Progenitor cell of endocrine pancreas (in vitro differentiated cells): ENCODE measurements around the gene SLC6A2. TPM values are rescaled to one million over a fixed set of nuclear protein-coding genes. Genes with fewer than 3 reads are reported as not detected.

Experiments used
- DNase-seq: peaks from one replicate; pipeline ENCODE4 v3.0.0; 2021; ENCODE audit warnings: low spot score; ENCODE audit not compliant: unreplicated experiment
- H3K27ac Mint-ChIP-seq: 2 replicates; pipeline ENCODE4 v1.8.0; 2021; ENCODE audit warnings: mild to moderate bottlenecking, moderate library complexity, mixed read lengths
- H3K27me3 Mint-ChIP-seq: 2 replicates; pipeline ENCODE4 v1.8.0; 2021; ENCODE audit warnings: mixed read lengths
- H3K36me3 Mint-ChIP-seq: 2 replicates; pipeline ENCODE4 v1.8.0; 2022; ENCODE audit warnings: mixed read lengths; ENCODE audit not compliant: insufficient read depth
- H3K4me1 Mint-ChIP-seq: 2 replicates; pipeline ENCODE4 v1.8.0; 2021; ENCODE audit warnings: low read depth, mixed read lengths
- H3K4me3 Mint-ChIP-seq: 2 replicates; pipeline ENCODE4 v1.8.0; 2021; ENCODE audit warnings: low read depth, mild to moderate bottlenecking, moderate library complexity, mixed read lengths
- H3K9me3 Mint-ChIP-seq: 2 replicates; pipeline ENCODE4 v1.8.0; 2021; ENCODE audit warnings: low read depth, mixed read lengths
- total RNA-seq: library from RNA; stranded (reverse); gene quantifications from 2 replicates; pipeline ENCODE4 v1.2.1, GENCODE V29; 2021
- TF ChIP-seq, protein P1 (sequence below): fragments of 200-600 bp; sonication (generic); IDR thresholded peaks from one replicate; pipeline ENCODE4 v1.5.0; 2021; ENCODE audit warnings: antibody characterized with exemption, mild to moderate bottlenecking; ENCODE audit not compliant: unreplicated experiment

Gene SLC6A2
- total RNA-seq, 1 donor from 2014 or later: not detected

DNA sequence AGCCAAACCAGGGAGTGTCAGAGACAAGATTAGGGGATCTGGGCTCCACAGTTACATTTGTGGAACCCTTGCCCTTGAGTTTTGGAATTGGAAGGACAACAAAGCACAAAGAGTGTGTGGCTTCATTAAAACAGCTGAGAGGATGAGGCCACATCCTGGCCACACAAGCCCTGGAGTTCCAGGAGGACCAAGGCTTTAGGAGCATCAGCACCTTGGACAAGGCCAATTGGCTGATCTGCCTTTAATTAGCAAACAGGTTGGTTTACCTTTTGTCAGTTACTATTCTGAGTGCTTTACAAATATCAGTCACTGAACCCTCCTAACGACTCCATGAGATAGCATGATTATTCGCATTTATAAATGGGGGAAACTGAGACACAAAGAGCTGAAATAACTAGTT, 54.7 kb downstream of the SLC6A2 start:
- H3K9me3 Mint-ChIP-seq: no peaks in the 10 kb centered on the region
- peaks cover 55% of the 10 kb centered on the region for H3K27me3 Mint-ChIP-seq
- TF ChIP-seq, protein P1, sequence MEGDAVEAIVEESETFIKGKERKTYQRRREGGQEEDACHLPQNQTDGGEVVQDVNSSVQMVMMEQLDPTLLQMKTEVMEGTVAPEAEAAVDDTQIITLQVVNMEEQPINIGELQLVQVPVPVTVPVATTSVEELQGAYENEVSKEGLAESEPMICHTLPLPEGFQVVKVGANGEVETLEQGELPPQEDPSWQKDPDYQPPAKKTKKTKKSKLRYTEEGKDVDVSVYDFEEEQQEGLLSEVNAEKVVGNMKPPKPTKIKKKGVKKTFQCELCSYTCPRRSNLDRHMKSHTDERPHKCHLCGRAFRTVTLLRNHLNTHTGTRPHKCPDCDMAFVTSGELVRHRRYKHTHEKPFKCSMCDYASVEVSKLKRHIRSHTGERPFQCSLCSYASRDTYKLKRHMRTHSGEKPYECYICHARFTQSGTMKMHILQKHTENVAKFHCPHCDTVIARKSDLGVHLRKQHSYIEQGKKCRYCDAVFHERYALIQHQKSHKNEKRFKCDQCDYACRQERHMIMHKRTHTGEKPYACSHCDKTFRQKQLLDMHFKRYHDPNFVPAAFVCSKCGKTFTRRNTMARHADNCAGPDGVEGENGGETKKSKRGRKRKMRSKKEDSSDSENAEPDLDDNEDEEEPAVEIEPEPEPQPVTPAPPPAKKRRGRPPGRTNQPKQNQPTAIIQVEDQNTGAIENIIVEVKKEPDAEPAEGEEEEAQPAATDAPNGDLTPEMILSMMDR: no peak
- DNase-seq: no peak
- H3K27ac Mint-ChIP-seq: no peak overlapping the region
- no peaks in the 10 kb centered on the region for H3K36me3 Mint-ChIP-seq
- H3K4me3 Mint-ChIP-seq: no peak overlapping the region
- H3K4me1 Mint-ChIP-seq: no peaks in the 10 kb centered on the region

DNA sequence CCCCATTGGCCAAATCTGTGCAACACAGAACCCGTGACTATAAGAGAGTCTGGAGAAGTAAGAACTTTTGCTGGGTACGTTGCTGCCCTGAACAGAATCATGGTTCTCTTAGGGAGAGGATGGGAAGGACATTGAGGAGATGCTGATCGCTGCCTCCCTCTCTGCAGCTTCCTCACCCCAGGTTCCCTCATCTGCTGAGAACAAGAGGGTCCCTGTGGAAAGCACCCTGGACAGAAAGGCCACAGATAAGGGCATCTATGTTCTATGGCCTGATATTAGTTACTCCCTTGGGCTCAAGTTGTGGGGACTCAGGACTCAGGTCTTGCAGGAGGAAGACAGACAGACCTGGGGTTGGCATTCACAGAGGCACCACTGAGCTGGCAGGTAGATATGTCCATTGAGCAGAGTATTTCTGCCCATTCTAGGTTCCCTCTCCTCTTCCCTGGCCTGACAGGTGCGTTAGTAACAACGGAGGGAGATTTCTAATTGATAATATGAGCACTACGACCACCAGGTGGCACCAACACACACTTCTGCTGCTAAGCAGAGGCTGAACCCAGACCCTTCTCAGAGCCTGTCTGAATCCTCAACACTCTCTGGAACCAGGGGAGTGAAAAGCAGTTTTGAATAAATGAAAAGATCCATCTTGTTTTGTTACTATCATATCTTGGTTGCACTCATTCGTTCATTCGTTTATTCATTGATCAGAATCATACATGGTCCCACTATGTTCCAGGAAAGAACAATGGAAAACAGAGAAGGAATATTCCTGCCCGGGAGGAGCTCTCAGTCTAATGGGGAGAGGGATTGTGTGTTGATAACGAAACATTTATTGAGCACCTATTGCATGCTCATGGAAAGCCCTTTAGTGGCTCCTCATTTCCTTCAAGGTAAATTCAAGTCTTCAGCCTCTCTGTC, 56.4 kb downstream of the SLC6A2 start:
- H3K27ac Mint-ChIP-seq: no peak overlapping the region

DNA sequence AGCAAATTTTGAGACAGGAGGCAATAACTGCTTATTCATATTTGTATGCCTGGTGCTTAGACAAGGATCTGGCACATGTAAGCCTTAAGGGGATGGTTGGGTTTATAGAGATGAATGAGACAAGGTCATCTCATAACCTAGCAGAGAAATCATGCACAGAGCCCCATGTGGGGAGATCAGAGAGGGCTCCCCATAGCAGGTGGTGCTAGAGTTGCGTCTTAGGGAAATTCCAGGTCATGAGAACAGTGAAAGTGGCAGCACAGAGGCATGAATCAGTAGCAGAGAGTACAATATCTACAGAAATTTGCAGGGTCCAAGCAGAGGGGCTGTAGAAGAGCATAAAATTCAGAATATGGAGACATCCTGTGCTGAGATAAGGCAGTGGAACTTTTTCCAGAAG, 57.3 kb downstream of the SLC6A2 start:
- Mint-ChIP-seq H3K27ac (no peak overlapping the region), H3K9me3 (no peaks in the 10 kb centered on the region), H3K27me3 (peaks cover 62% of the 10 kb centered on the region), H3K4me3 (no peak overlapping the region), H3K4me1 (no peaks in the 10 kb centered on the region), H3K36me3 (no peaks in the 10 kb centered on the region)
- TF ChIP-seq, protein P1: no peak
- DNase-seq: no peak

More for the DNA sequence above, 56.4 kb downstream of the SLC6A2 start:
- Mint-ChIP-seq H3K9me3 (no peaks in the 10 kb centered on the region), H3K4me3 (no peak overlapping the region), H3K4me1 (no peaks in the 10 kb centered on the region), H3K27me3 (peaks cover 56% of the 10 kb centered on the region), H3K36me3 (no peaks in the 10 kb centered on the region)
- peak; percentile 61 for DNase-seq
- TF ChIP-seq, protein P1: peak; percentile 78

DNA sequence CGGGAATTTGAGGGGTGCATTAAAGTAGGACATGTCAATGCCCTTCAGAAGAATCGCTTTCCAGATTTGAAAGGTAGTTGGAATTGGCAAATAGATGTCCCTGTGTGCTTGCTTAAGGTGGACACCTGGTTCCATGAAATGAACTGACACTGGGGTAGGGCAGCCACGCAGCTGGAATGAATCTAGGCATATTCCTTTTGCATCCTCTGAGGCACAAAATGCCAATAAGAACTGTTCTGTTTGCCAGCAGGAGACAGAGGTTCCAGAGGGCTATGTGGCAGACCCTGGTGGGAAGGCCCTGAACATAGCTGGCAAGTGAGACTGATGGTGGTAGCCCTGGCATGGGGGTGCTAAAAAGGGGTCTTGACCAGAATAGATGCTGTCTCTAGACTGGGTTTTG, 61.5 kb downstream of the SLC6A2 start:
- Mint-ChIP-seq H3K27ac (no peak overlapping the region), H3K4me3 (no peak overlapping the region), H3K27me3 (peaks cover 70% of the 10 kb centered on the region), H3K4me1 (no peaks in the 10 kb centered on the region), H3K36me3 (no peaks in the 10 kb centered on the region), H3K9me3 (no peaks in the 10 kb centered on the region)
- no peak for DNase-seq
- TF ChIP-seq, protein P1: no peak

DNA sequence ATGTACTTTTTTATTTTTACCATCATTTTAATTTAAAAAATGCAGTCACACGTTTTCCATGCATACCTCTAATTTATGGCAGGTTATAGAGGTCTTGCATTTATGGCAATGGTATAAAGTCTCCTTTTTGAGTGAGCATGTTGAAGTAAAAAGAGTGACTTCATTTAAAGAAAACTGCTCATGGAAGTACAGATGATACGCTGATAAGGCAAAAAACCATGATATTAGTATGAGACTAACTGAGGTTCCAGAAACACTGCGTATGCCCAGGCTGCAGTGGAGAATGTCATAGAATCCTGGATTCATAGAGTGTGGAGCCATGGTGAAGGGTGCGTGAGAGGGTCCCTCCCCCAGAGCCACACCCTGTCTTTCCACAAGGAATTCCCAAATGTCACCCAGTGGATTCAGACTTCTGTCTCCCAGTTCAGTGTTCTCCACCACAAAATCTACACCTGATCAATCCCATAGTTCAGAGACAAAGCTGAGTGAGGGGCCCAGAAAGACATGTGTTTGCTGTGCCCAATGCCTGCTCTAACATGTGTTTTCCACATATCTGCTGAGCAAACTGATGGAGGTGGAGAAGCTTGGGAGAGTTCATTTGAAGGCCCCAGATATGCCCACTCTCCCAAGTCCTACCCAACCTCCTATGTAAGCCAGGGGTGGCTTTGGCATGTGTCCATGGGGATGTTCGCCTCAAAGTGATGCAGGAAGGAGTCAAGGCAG, 69.4 kb downstream of the SLC6A2 start:
- no peak overlapping the region for H3K4me3 Mint-ChIP-seq
- peaks cover 8% of the 10 kb centered on the region for H3K9me3 Mint-ChIP-seq
- no peaks in the 10 kb centered on the region for H3K4me1 Mint-ChIP-seq
- TF ChIP-seq, protein P1: no peak
- DNase-seq: no peak
- H3K27me3 Mint-ChIP-seq: peaks cover 74% of the 10 kb centered on the region
- H3K27ac Mint-ChIP-seq: no peak overlapping the region
- H3K36me3 Mint-ChIP-seq: no peaks in the 10 kb centered on the region
